ENCODE results near the gene RFPL1. TPM values are rescaled to one million over a fixed set of nuclear protein-coding genes. Genes with fewer than 3 reads are reported as not detected.

RFPL1 gene
- polyA plus RNA-seq, 1 donor from 2014 or later = not detected

GRCh38 chr22:29449296-29449875 is 11.0 kb downstream of the RFPL1 start:
- Histone ChIP-seq H3F3A (ENCODE audit: insufficient read depth, low read length, poor library complexity, severe bottlenecking) (no peaks in the 10 kb centered on the region), H2AFZ (ENCODE audit: low read depth, low read length) (no peak overlapping the region), H4K20me1 (ENCODE audit: insufficient read depth) (no peaks in the 10 kb centered on the region), H3K9ac (ENCODE audit: low read length) (no peak overlapping the region), H3K9me2 (ENCODE audit: insufficient read depth, low read length) (no peaks in the 10 kb centered on the region), H3K9me3 (ENCODE audit: low read length) (no peaks in the 10 kb centered on the region), H3K36me3 (ENCODE audit: insufficient read depth, low read length) (no peaks in the 10 kb centered on the region), H3K4me2 (ENCODE audit: low read length) (no peak overlapping the region), H3K27me3 (ENCODE audit: insufficient read depth, low read depth, low read length) (no peaks in the 10 kb centered on the region), H3K27ac (ENCODE audit: low read length) (no peak overlapping the region), H3K4me3 (ENCODE audit: low read length) (no peak overlapping the region), H3K79me2 (replicated peaks; ENCODE audit: insufficient read depth, low read length) (no peaks in the 10 kb centered on the region)
- TF ChIP-seq, protein P1, sequence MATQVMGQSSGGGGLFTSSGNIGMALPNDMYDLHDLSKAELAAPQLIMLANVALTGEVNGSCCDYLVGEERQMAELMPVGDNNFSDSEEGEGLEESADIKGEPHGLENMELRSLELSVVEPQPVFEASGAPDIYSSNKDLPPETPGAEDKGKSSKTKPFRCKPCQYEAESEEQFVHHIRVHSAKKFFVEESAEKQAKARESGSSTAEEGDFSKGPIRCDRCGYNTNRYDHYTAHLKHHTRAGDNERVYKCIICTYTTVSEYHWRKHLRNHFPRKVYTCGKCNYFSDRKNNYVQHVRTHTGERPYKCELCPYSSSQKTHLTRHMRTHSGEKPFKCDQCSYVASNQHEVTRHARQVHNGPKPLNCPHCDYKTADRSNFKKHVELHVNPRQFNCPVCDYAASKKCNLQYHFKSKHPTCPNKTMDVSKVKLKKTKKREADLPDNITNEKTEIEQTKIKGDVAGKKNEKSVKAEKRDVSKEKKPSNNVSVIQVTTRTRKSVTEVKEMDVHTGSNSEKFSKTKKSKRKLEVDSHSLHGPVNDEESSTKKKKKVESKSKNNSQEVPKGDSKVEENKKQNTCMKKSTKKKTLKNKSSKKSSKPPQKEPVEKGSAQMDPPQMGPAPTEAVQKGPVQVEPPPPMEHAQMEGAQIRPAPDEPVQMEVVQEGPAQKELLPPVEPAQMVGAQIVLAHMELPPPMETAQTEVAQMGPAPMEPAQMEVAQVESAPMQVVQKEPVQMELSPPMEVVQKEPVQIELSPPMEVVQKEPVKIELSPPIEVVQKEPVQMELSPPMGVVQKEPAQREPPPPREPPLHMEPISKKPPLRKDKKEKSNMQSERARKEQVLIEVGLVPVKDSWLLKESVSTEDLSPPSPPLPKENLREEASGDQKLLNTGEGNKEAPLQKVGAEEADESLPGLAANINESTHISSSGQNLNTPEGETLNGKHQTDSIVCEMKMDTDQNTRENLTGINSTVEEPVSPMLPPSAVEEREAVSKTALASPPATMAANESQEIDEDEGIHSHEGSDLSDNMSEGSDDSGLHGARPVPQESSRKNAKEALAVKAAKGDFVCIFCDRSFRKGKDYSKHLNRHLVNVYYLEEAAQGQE (IDR thresholded peaks at IDR 0.05; ENCODE audit: borderline replicate concordance) = no peak
- no peak for TF ChIP-seq MXI1 (conservative IDR thresholded peaks at IDR 0.05; ENCODE audit: poor library complexity, severe bottlenecking)
- no peak for TF ChIP-seq EP300 (conservative IDR thresholded peaks at IDR 0.05; ENCODE audit: poor library complexity, severe bottlenecking)
- TF ChIP-seq TAF1 (IDR thresholded peaks at IDR 0.05; ENCODE audit: low read depth) = no peak
- TF ChIP-seq, protein P2, sequence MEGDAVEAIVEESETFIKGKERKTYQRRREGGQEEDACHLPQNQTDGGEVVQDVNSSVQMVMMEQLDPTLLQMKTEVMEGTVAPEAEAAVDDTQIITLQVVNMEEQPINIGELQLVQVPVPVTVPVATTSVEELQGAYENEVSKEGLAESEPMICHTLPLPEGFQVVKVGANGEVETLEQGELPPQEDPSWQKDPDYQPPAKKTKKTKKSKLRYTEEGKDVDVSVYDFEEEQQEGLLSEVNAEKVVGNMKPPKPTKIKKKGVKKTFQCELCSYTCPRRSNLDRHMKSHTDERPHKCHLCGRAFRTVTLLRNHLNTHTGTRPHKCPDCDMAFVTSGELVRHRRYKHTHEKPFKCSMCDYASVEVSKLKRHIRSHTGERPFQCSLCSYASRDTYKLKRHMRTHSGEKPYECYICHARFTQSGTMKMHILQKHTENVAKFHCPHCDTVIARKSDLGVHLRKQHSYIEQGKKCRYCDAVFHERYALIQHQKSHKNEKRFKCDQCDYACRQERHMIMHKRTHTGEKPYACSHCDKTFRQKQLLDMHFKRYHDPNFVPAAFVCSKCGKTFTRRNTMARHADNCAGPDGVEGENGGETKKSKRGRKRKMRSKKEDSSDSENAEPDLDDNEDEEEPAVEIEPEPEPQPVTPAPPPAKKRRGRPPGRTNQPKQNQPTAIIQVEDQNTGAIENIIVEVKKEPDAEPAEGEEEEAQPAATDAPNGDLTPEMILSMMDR (IDR thresholded peaks at IDR 0.05; ENCODE audit: poor library complexity, severe bottlenecking) = no peak
- TF ChIP-seq EZH2 (IDR thresholded peaks at IDR 0.05; ENCODE audit: borderline replicate concordance, insufficient read depth, low read length, poor library complexity, severe bottlenecking) = no peak
- TF ChIP-seq POLR2AphosphoS5 (IDR thresholded peaks at IDR 0.05) = no peak
- TF ChIP-seq RAD21 (conservative IDR thresholded peaks at IDR 0.05) = no peak
- no peak for TF ChIP-seq SMC3 (conservative IDR thresholded peaks at IDR 0.05; ENCODE audit: poor library complexity)

DNA sequence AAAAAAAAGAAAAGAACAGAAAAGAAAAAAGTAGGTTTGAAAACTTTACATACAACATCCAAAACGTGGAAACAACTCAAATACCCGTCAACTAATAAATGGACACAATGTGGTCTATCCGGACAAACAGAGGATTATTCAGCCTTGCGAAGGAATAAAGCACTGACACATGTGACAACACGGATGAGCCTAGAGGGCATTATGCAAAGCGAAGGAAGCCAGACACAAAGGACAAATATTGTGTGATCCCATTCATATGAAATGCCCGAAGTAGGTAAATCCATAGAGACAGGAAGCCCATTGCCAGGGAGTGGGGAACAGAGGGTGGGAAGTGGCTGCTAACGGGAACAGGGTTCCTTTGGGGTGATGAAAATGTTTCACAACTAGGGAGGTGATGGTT is 11.8 kb downstream of the RFPL1 start:
- no peaks in the 10 kb centered on the region for H3F3A ChIP-seq (ENCODE audit: insufficient read depth, low read length, poor library complexity, severe bottlenecking)
- H3K36me3 ChIP-seq (ENCODE audit: insufficient read depth, low read length) = no peaks in the 10 kb centered on the region
- TF ChIP-seq EP300 (conservative IDR thresholded peaks at IDR 0.05; ENCODE audit: poor library complexity, severe bottlenecking) (no peak), MXI1 (conservative IDR thresholded peaks at IDR 0.05; ENCODE audit: poor library complexity, severe bottlenecking) (no peak), RAD21 (conservative IDR thresholded peaks at IDR 0.05) (no peak), SMC3 (conservative IDR thresholded peaks at IDR 0.05; ENCODE audit: poor library complexity) (no peak), EZH2 (IDR thresholded peaks at IDR 0.05; ENCODE audit: borderline replicate concordance, insufficient read depth, low read length, poor library complexity, severe bottlenecking) (no peak), POLR2AphosphoS5 (IDR thresholded peaks at IDR 0.05) (no peak), TAF1 (IDR thresholded peaks at IDR 0.05; ENCODE audit: low read depth) (no peak)
- TF ChIP-seq, protein P2 (IDR thresholded peaks at IDR 0.05; ENCODE audit: poor library complexity, severe bottlenecking) = no peak
- TF ChIP-seq, protein P1 (IDR thresholded peaks at IDR 0.05; ENCODE audit: borderline replicate concordance) = no peak
- H3K9me3 ChIP-seq (ENCODE audit: low read length) = no peaks in the 10 kb centered on the region
- H3K27ac ChIP-seq (ENCODE audit: low read length) = no peak overlapping the region
- H3K4me2 ChIP-seq (ENCODE audit: low read length) = no peak overlapping the region
- no peak overlapping the region for H3K9ac ChIP-seq (ENCODE audit: low read length)
- no peaks in the 10 kb centered on the region for H3K79me2 ChIP-seq (replicated peaks; ENCODE audit: insufficient read depth, low read length)
- no peaks in the 10 kb centered on the region for H3K27me3 ChIP-seq (ENCODE audit: insufficient read depth, low read depth, low read length)
- H3K9me2 ChIP-seq (ENCODE audit: insufficient read depth, low read length) = no peaks in the 10 kb centered on the region
- H4K20me1 ChIP-seq (ENCODE audit: insufficient read depth) = no peaks in the 10 kb centered on the region
- no peak overlapping the region for H3K4me3 ChIP-seq (ENCODE audit: low read length)
- H2AFZ ChIP-seq (ENCODE audit: low read depth, low read length) = no peak overlapping the region
